H1 (cell line): ENCODE data around the gene C1GALT1C1L. TPM values are rescaled to one million over a fixed set of nuclear protein-coding genes. Genes with fewer than 3 reads are reported as not detected.

Experiments used
- CTCF ChIA-PET: fragments of 300-600 bp; sonication (Branson Sonifier 250); formaldehyde crosslinking; loops from one replicate; lab custom pipeline; 2021; ENCODE audit not compliant: partially characterized antibody; lab: Charles Lee
- POLR2A ChIA-PET: fragments of 300-600 bp; sonication (Branson Sonifier 250); formaldehyde crosslinking; loops from one replicate; lab custom pipeline; 2021; ENCODE audit warnings: inconsistent platforms; ENCODE audit not compliant: partially characterized antibody; lab: Charles Lee
- DNase-seq, 2 experiments: peaks; one replicate each; pipeline versions ENCODE4 v3.0.0 to v3.0.0-alpha.2; 2010 to 2022; ENCODE audit warnings: low spot score in 2 of 2, low read depth in 1 of 2, mixed read lengths in 1 of 2
- FAIRE-seq: peaks from 2 replicates; lab custom pipeline; 2011; peaks lifted over from hg19 to GRCh38; lab: Jason Lieb, UNC
- H2AFZ ChIP-seq: 2 replicates; pipeline ENCODE4 v1.8.1; 2012; ENCODE audit warnings: low read length, inconsistent platforms
- H2AK5ac ChIP-seq: 2 replicates; pipeline ENCODE4 v1.6.1; 2013; ENCODE audit warnings: low read depth, low read length
- H2BK120ac ChIP-seq: replicated peaks from 2 replicates; pipeline ENCODE3; 2013; ENCODE audit warnings: low read depth, low read length, inconsistent platforms
- H2BK12ac ChIP-seq: 2 replicates; pipeline ENCODE4 v1.6.1; 2013; ENCODE audit warnings: low read depth, low read length
- H2BK15ac ChIP-seq: 2 replicates; pipeline ENCODE4 v1.6.1; 2013; ENCODE audit warnings: low read length
- H2BK20ac ChIP-seq: 2 replicates; pipeline ENCODE4 v1.6.1; 2013; ENCODE audit warnings: low read length
- H2BK5ac ChIP-seq: 2 replicates; pipeline ENCODE4 v1.6.1; 2013; ENCODE audit warnings: low read depth, low read length
- H3K14ac ChIP-seq: 2 replicates; pipeline ENCODE4 v1.6.1; 2013; ENCODE audit warnings: inconsistent platforms; ENCODE audit not compliant: insufficient read length
- H3K18ac ChIP-seq: 2 replicates; pipeline ENCODE4 v1.6.1; 2013; ENCODE audit warnings: low read length; ENCODE audit errors: extremely low read depth
- H3K23ac ChIP-seq: 2 replicates; pipeline ENCODE4 v1.6.1; 2013; ENCODE audit warnings: inconsistent platforms; ENCODE audit not compliant: insufficient read length
- H3K23me2 ChIP-seq: 2 replicates; pipeline ENCODE4 v1.6.1; 2013; ENCODE audit warnings: low read depth, low read length
- H3K27ac ChIP-seq: 2 replicates; pipeline ENCODE4 v1.6.1; 2011; ENCODE audit warnings: low read depth, low read length, inconsistent platforms
- H3K27me3 ChIP-seq, 4 experiments: replicated peaks in 1 of 4; 1 replicate in 1 of 4; 2 replicates in 3 of 4; pipeline versions ENCODE4 v1.6.1 to v1.8.1; 2011 to 2013; ENCODE audit warnings: low read length in 3 of 4, mild to moderate bottlenecking in 3 of 4, inconsistent platforms in 2 of 4, mixed read lengths in 2 of 4, moderate library complexity in 1 of 4; ENCODE audit not compliant: control insufficient read depth in 3 of 4, insufficient read depth in 3 of 4; ENCODE audit errors: extremely low read depth in 1 of 4
- H3K36me3 ChIP-seq, 4 experiments: 2 replicates each; pipeline versions ENCODE4 v1.6.1 to v1.8.1; 2011 to 2013; ENCODE audit warnings: mild to moderate bottlenecking in 4 of 4, low read length in 3 of 4, moderate library complexity in 2 of 4, control low read depth in 1 of 4, inconsistent platforms in 1 of 4; ENCODE audit not compliant: insufficient read depth in 4 of 4, control insufficient read depth in 2 of 4
- H3K4ac ChIP-seq: replicated peaks from 2 replicates; pipeline ENCODE3; 2013; ENCODE audit warnings: low read length, low read depth, mixed read lengths, inconsistent platforms; ENCODE audit not compliant: insufficient read length
- H3K4me1 ChIP-seq, 4 experiments: replicated peaks in 1 of 4; 1 replicate in 1 of 4; 2 replicates in 3 of 4; pipeline versions ENCODE4 v1.6.1 to v1.8.1; 2011 to 2013; ENCODE audit warnings: low read length in 3 of 4, inconsistent platforms in 2 of 4, mixed read lengths in 1 of 4; ENCODE audit not compliant: insufficient read depth in 4 of 4, control insufficient read depth in 3 of 4
- H3K4me2 ChIP-seq, 2 experiments: 2 replicates each; pipeline versions ENCODE4 v1.6.1 to v1.8.1; 2011 to 2013; ENCODE audit warnings: low read depth in 2 of 2, low read length in 2 of 2, control low read depth in 1 of 2, inconsistent platforms in 1 of 2, mild to moderate bottlenecking in 1 of 2; ENCODE audit not compliant: insufficient read depth in 1 of 2
- H3K4me3 ChIP-seq, 4 experiments: fragments of 200-600, 300-600 bp in 1 of 4; sonication (generic), shearing (Covaris generic), sonication (Bioruptor Twin) in 1 of 4; 2 replicates each; pipeline versions ENCODE4 v1.5.1 to v1.8.1; 2011 to 2016; ENCODE audit warnings: low read length in 4 of 4, low read depth in 3 of 4, control low read depth in 2 of 4, inconsistent platforms in 2 of 4, mild to moderate bottlenecking in 2 of 4, mixed read lengths in 1 of 4, moderate library complexity in 1 of 4; ENCODE audit not compliant: insufficient read depth in 2 of 4; ENCODE audit errors: extremely low read depth in 1 of 4
- H3K56ac ChIP-seq: replicated peaks from 2 replicates; pipeline ENCODE3; 2013; ENCODE audit warnings: low read depth, mild to moderate bottlenecking, mixed read lengths, low read length, inconsistent platforms; ENCODE audit not compliant: insufficient read length
- H3K79me1 ChIP-seq: 2 replicates; pipeline ENCODE4 v1.6.1; 2013; ENCODE audit warnings: low read depth, low read length, control low read depth
- H3K79me2 ChIP-seq, 2 experiments: 2 replicates each; pipeline versions ENCODE4 v1.6.1 to v1.8.1; 2012 to 2013; ENCODE audit warnings: low read length in 2 of 2, mild to moderate bottlenecking in 2 of 2, inconsistent platforms in 1 of 2; ENCODE audit not compliant: insufficient read depth in 2 of 2, control insufficient read depth in 1 of 2
- H3K9ac ChIP-seq, 4 experiments: replicated peaks in 1 of 4; 1 replicate in 1 of 4; 2 replicates in 3 of 4; pipeline versions ENCODE4 v1.6.1 to v1.8.1; 2011 to 2013; ENCODE audit warnings: low read depth in 3 of 4, low read length in 3 of 4, control low read depth in 2 of 4, mild to moderate bottlenecking in 2 of 4, moderate library complexity in 2 of 4, inconsistent platforms in 1 of 4; ENCODE audit errors: extremely low read depth in 1 of 4
- H3K9me3 ChIP-seq, 2 experiments: 2 replicates each; pipeline versions ENCODE4 v1.6.1 to v1.8.1; 2012 to 2013; ENCODE audit warnings: mild to moderate bottlenecking in 2 of 2, moderate library complexity in 2 of 2, control low read depth in 1 of 2, inconsistent platforms in 1 of 2, low read depth in 1 of 2, low read length in 1 of 2, mixed read lengths in 1 of 2; ENCODE audit not compliant: insufficient read depth in 2 of 2
- H4K20me1 ChIP-seq, 2 experiments: replicated peaks in 1 of 2; 2 replicates each; pipeline versions ENCODE3 to v1.8.1; 2011 to 2013; ENCODE audit warnings: inconsistent platforms in 2 of 2, low read length in 2 of 2, mild to moderate bottlenecking in 1 of 2; ENCODE audit not compliant: insufficient read depth in 2 of 2, control insufficient read depth in 1 of 2
- H4K5ac ChIP-seq: 2 replicates; pipeline ENCODE4 v1.6.1; 2013; ENCODE audit warnings: low read length, low read depth, mixed read lengths, inconsistent platforms; ENCODE audit not compliant: insufficient read length
- H4K8ac ChIP-seq: 2 replicates; pipeline ENCODE4 v1.8.0; 2013; ENCODE audit warnings: mild to moderate bottlenecking, moderate library complexity, low read length, inconsistent platforms; ENCODE audit not compliant: insufficient read depth; ENCODE audit errors: extremely low read depth
- H4K91ac ChIP-seq: replicated peaks from 2 replicates; pipeline ENCODE3; 2013; ENCODE audit warnings: low read length, mixed read lengths, inconsistent platforms; ENCODE audit not compliant: insufficient read length
- ATF2 ChIP-seq: IDR thresholded peaks from 2 replicates; pipeline ENCODE4 v1.6.1; 2012; ENCODE audit warnings: low read length, inconsistent platforms
- CBX8 ChIP-seq: fragments of 300-800, 300-1000 bp; sonication (generic); IDR thresholded peaks from 2 replicates; pipeline ENCODE4 v1.7.1; 2016; ENCODE audit warnings: low read depth, low read length, borderline replicate concordance
- KDM1A ChIP-seq: fragments of 200-600, 300-600 bp; sonication (generic); IDR thresholded peaks from 2 replicates; pipeline ENCODE4 v1.7.1; 2016; ENCODE audit warnings: mild to moderate bottlenecking, low read length, borderline replicate concordance
- KDM4A ChIP-seq: IDR thresholded peaks from one replicate; pipeline ENCODE4 v1.7.1; 2012; ENCODE audit warnings: low read depth, mild to moderate bottlenecking, moderate library complexity, low read length, inconsistent platforms; ENCODE audit not compliant: severe bottlenecking
- NRF1 ChIP-seq: IDR thresholded peaks from 2 replicates; pipeline ENCODE4 v1.6.1; 2011; ENCODE audit warnings: mild to moderate bottlenecking, low read depth, low read length, improper control_type of control experiment
- SIN3A ChIP-seq, 2 experiments: IDR thresholded peaks in 1 of 2; conservative IDR thresholded peaks in 1 of 2; 2 replicates each; pipeline ENCODE4 v1.6.1; 2011 to 2012; ENCODE audit warnings: low read length in 2 of 2, improper control_type of control experiment in 1 of 2, low read depth in 1 of 2, mild to moderate bottlenecking in 1 of 2
- SIX5 ChIP-seq: IDR thresholded peaks from 2 replicates; pipeline ENCODE4 v1.6.1; 2011; ENCODE audit warnings: mild to moderate bottlenecking, low read depth, low read length
- SRF ChIP-seq: IDR thresholded peaks from 2 replicates; pipeline ENCODE4 v1.6.1; 2011; ENCODE audit warnings: mild to moderate bottlenecking, low read depth, low read length, moderate library complexity
- TAF7 ChIP-seq: optimal IDR thresholded peaks from 2 replicates; pipeline ENCODE3; 2011; ENCODE audit warnings: low read depth, mild to moderate bottlenecking, inconsistent platforms, low read length, moderate library complexity, borderline replicate concordance
- TEAD4 ChIP-seq: IDR thresholded peaks from 2 replicates; pipeline ENCODE4 v1.6.1; 2012; ENCODE audit warnings: low read depth, low read length, inconsistent platforms, mixed read lengths
- ZNF274 ChIP-seq: IDR thresholded peaks from 2 replicates; pipeline ENCODE4 v1.7.0; 2012; ENCODE audit warnings: low read length, borderline replicate concordance; ENCODE audit errors: extremely low read depth
- WGBS, 2 experiments: shearing (Covaris generic) in 1 of 2; methylation state at CpG; one replicate each; pipeline versions ENCODE4 v1.1.6 to v1.1.7; 2013 to 2015; ENCODE audit warnings: low lambda C conversion rate in 2 of 2, mixed read lengths in 2 of 2, inconsistent platforms in 1 of 2, low coverage in 1 of 2, missing lambda C conversion rate in 1 of 2; ENCODE audit not compliant: insufficient replicate concordance in 2 of 2, insufficient coverage in 1 of 2, insufficient read length in 1 of 2; ENCODE audit errors: extremely low coverage in 1 of 2, missing lambda C conversion rate in 1 of 2; 5-methylcytosine and 5-hydroxymethylcytosine counted together
- polyA plus RNA-seq, 7 experiments: library from polyadenylated mRNA; depleted of rRNA in 3 of 7; stranded (reverse) in 5 of 7; unstranded in 2 of 7; fragments of >200 nt in 5 of 7; fragments of 200-250 nt in 2 of 7; gene quantifications; 1 replicate in 5 of 7; 2 replicates in 1 of 7; 4 replicates in 1 of 7; pipeline versions ENCODE4 v1.2.1 to v1.2.3, GENCODE V29; 2011 to 2013; ENCODE audit warnings: missing spikeins in 2 of 7, mixed read lengths in 2 of 7
- total RNA-seq: library from RNA; stranded (reverse); fragmentation: NEBNext Ultra II Directional; extraction: Animal tissue kit (Norgen Biotek cat#: 25700); gene quantifications from 2 replicates; pipeline ENCODE4 v1.2.1, GENCODE V29; 2021

C1GALT1C1L gene
- total and polyA plus RNA-seq, 2 of the 8 experiments (the other 6 are each of a cell fraction or from before 2014, with no cell fraction given): 0.12 TPM; not detected in 1

GRCh38 chr2:43657241-43657640 is 19.0 kb downstream of the C1GALT1C1L start:
- no peak overlapping the region for H3K23ac ChIP-seq
- H4K5ac ChIP-seq: no peak overlapping the region
- H2AFZ ChIP-seq: no peak overlapping the region
- no peaks in the 10 kb centered on the region for H3K36me3 ChIP-seq
- no peak overlapping the region for H3K27ac ChIP-seq
- no peak overlapping the region for H3K4me3 ChIP-seq
- no peaks in the 10 kb centered on the region for H4K20me1 ChIP-seq
- no peak for TF ChIP-seq TAF7
- no peak for TF ChIP-seq SIN3A (conservative IDR thresholded peaks at IDR 0.05 in 1 of 2, IDR thresholded peaks at IDR 0.05 in 1 of 2; ENCODE audit: low read depth in 1 of 2, low read length in 2 of 2)
- no peak for TF ChIP-seq ATF2
- no peak for TF ChIP-seq TEAD4
- no peak for TF ChIP-seq ZNF274
- TF ChIP-seq NRF1: no peak
- no peak for TF ChIP-seq KDM4A
- TF ChIP-seq KDM1A: no peak
- TF ChIP-seq SRF: no peak
- TF ChIP-seq SIX5: no peak
- TF ChIP-seq CBX8: no peak
- H4K8ac ChIP-seq: no peak overlapping the region
- DNase-seq (no peak), FAIRE-seq (no peak)
- H3K4ac ChIP-seq: no peak overlapping the region
- no peak overlapping the region for H2BK120ac ChIP-seq
- H3K79me1 ChIP-seq: no peaks in the 10 kb centered on the region
- no peak overlapping the region for H3K4me2 ChIP-seq
- no peak overlapping the region for H3K18ac ChIP-seq
- H2BK15ac ChIP-seq: no peak overlapping the region
- 97% methylated on average over 3 of the region's 3 CpGs; no CpG with 5 or more reads in 1 of the 2 experiments for WGBS, 2 experiments
- no peaks in the 10 kb centered on the region for H3K9me3 ChIP-seq
- H2BK5ac ChIP-seq: no peak overlapping the region
- ChIA-PET POLR2A (no interaction called here), CTCF (interaction anchor here (0.6 to 1.4 kb wide), 2 partner anchors 43 to 48 kb away, joined by 3 to 4 read pairs; no protein-coding TSS in a partner anchor)
- no peaks in the 10 kb centered on the region for H3K27me3 ChIP-seq
- H2BK20ac ChIP-seq: no peak overlapping the region
- no peak overlapping the region for H2AK5ac ChIP-seq
- H4K91ac ChIP-seq: no peak overlapping the region
- H3K14ac ChIP-seq: no peak overlapping the region
- no peaks in the 10 kb centered on the region for H3K4me1 ChIP-seq
- H2BK12ac ChIP-seq: no peak overlapping the region
- no peaks in the 10 kb centered on the region for H3K23me2 ChIP-seq
- H3K56ac ChIP-seq: no peak overlapping the region
- H3K9ac ChIP-seq: no peak overlapping the region
- H3K79me2 ChIP-seq: no peaks in the 10 kb centered on the region
